Retinal pigment epithelial cell (primary cell): ENCODE data around the gene ZDHHC21.

Experiments used
- DNase-seq: peaks from one replicate; pipeline ENCODE4 v3.0.0-alpha.2; 2010; ENCODE audit warnings: low read depth
- H3K4me3 ChIP-seq: 2 replicates; pipeline ENCODE4 v1.5.1; 2011; ENCODE audit warnings: mild to moderate bottlenecking, low read length, control low read depth, moderate library complexity
- TF ChIP-seq, protein P1 (sequence below): conservative IDR thresholded peaks from 2 replicates; pipeline ENCODE4 v1.5.1; 2011; ENCODE audit warnings: low read depth, low read length, control low read depth, inconsistent platforms

Gene ZDHHC21

DNA sequence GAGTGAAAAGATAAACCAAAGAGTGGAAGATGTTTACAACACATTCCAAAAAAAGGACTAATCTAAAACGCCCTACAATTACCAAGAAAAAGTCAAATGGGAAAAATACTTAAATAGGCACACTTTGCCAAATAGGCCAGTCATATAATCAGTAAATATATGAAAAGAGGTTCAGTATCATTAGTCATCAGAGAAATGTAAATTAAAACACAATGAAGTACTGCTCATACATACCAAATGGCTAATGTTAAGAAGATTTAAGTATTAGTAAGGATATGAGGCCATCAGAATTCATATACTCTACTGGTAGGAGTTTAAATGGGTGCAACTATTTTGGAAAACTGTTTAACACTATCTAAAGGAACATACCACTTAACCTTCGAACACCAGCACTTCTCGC, 47.6 kb downstream of the ZDHHC21 start:
- DNase-seq, result no peak
- no peak overlapping the region for H3K4me3 ChIP-seq
- TF ChIP-seq, protein P1, sequence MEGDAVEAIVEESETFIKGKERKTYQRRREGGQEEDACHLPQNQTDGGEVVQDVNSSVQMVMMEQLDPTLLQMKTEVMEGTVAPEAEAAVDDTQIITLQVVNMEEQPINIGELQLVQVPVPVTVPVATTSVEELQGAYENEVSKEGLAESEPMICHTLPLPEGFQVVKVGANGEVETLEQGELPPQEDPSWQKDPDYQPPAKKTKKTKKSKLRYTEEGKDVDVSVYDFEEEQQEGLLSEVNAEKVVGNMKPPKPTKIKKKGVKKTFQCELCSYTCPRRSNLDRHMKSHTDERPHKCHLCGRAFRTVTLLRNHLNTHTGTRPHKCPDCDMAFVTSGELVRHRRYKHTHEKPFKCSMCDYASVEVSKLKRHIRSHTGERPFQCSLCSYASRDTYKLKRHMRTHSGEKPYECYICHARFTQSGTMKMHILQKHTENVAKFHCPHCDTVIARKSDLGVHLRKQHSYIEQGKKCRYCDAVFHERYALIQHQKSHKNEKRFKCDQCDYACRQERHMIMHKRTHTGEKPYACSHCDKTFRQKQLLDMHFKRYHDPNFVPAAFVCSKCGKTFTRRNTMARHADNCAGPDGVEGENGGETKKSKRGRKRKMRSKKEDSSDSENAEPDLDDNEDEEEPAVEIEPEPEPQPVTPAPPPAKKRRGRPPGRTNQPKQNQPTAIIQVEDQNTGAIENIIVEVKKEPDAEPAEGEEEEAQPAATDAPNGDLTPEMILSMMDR, result no peak

DNA sequence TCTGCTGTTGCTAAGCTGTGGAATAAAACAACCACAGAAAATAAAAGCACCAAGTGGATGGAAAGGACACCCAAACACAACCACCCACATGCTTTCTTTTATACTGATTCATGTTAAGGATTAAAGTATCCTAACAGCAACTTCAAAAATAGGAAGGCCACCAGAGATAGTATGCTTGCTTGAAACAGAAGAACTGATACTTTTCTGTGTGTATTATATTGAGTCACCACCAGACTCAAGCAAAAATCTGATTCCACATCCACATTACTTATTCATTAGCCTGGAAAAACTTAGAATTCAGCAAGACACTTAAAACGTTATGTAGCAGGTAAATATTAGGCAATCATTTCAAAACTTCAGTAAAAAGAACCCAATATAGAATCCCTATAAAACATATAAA, 52.3 kb downstream of the ZDHHC21 start:
- TF ChIP-seq, protein P1, result no peak
- DNase-seq, result no peak
- no peak overlapping the region for H3K4me3 ChIP-seq

DNA sequence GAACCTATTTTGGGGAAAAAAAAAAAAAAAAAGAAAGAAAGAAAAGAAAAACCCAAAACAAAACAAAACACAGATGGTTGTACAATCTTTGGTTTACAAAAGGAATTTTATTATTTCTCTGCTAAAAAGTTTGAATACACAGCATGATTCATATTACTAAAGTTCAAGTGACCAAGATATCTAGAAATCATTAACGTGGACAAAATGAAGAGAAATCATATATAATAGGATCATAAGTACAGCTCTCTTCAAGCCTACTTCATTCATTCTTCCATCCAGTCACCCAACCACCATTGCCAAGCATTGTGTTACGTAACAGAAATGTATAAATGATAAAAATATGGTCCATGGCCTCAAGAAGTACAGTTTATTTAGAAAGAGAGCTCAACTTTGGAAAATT, 52.9 kb downstream of the ZDHHC21 start:
- DNase-seq, result no peak
- no peak overlapping the region for H3K4me3 ChIP-seq
- TF ChIP-seq, protein P1, result no peak

DNA sequence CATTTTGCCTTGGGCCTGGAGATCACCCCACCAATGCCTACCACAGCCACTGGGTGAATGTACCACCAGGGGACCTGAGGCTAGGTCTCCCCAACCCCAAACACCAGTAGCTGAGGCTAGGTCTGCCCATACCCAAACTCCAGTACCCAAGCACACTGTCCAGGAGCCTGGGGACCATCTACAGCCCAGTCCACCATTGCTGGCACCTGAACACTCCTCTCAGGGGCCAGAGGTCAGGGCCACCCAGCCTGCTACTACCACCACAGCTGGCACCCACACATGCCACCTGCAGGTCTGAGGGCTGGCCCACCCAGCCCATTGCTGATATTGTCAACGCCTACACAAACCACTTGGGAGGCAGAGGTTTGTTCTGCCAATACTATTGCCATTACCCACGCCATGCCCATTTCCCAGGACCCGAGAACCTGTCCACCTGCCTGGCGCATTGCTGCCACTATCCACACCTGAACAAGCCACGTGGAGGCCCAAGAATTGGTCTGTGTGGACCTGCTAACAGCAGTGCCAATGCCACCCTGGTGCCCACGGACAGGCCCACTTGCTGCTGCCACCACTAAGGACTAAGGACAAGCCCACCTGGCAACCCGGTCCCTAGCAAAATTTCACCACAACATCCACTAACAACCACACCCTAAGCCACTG, 59.2 kb downstream of the ZDHHC21 start:
- DNase-seq, result no peak
- TF ChIP-seq, protein P1, result no peak
- no peak overlapping the region for H3K4me3 ChIP-seq

DNA sequence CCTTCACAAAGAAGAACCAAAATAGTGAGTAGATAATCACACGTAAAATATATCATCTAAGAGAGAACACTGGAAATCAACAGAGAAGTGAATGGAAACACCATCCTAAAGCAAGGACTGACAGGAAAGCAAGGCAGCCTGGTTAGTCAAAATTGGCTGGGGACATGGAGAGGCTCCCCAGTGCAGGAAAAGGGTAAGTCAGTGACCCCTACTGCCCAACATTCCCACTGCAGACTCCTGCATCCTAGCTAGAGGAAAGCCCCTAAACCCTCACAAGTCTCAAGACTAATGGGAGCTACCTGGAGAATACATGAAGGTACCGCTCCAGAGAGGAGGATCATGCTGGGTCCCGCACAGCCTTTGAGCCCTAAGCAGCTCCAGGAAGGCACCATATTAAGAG, 60.1 kb downstream of the ZDHHC21 start:
- no peak overlapping the region for H3K4me3 ChIP-seq
- TF ChIP-seq, protein P1, result no peak
- no peak for DNase-seq

DNA sequence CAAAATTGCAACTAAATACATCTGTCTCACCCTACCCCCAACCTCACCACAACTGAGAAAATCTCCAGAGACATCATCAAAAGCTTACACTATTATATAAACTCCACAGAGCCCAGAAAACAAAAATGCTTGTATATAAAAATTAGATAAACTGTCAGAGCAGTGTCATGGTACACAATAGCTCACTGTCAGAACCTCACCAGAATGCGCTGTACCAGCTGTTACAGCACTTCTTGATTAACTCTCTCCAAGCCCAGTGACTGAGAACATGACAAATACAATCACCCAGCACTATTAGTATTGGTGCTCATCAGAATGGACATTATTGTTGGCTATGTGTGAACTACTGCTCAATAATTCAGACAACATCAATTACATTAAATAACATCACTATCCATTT, 65.7 kb downstream of the ZDHHC21 start:
- TF ChIP-seq, protein P1, result no peak
- no peak for DNase-seq
- no peak overlapping the region for H3K4me3 ChIP-seq

DNA sequence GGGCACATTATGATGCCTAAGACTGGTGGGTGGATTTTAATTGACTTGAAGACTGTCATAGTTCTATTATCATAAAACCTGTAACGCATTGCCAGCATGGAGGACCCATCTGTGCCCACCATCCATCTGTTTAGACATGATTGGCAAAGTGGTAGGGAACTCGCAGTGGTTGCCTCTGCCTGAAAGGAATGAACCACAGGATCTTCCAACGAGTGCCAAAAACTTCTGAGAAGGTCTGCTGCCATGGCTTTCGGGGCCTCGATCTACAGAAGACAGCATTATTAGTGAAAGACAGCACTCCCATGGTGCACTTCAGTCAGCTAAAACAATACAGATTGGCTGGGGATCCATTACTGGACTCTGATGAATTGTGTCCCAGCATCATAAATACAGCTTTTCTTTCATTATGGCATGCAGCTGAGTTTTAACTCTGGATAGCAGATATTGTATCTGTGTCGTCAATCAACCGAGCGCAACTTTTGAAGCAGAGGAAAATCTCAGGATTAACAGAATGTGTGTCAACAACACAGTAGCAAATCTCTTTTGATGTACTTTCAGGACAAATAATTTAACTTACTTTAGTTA, 74.3 kb downstream of the ZDHHC21 start:
- TF ChIP-seq, protein P1, result no peak
- DNase-seq, result no peak
- H3K4me3 ChIP-seq, result no peak overlapping the region
